ENCODE results near the gene BCAP31.
"Not testable (repeated sequence)": the region's sequence is repeated elsewhere in the genome, so short reads cannot be mapped to it uniquely, and the experiment has no call there.

The BCAP31 gene

GRCh38 chrX:153733651-153734240 lies 9.6 kb upstream of the BCAP31 start:
- no peak for DNase-seq

GRCh38 chrX:153732401-153732800 lies 8.2 kb upstream of the BCAP31 start:
- no peak for DNase-seq

- DNase-seq = no peak
These were observed 7.6 kb upstream of the BCAP31 start for GRCh38 chrX:153731845-153732215.

- DNase-seq = no peak
These were observed 7.1 kb upstream of the BCAP31 start for GRCh38 chrX:153731117-153731844.

GRCh38 chrX:153730115-153730514 lies 5.9 kb upstream of the BCAP31 start:
- not testable (repeated sequence) for DNase-seq

GRCh38 chrX:153728951-153729631 lies 4.9 kb upstream of the BCAP31 start:
- DNase-seq = no peak

- DNase-seq = no peak
These were observed 3.9 kb upstream of the BCAP31 start for GRCh38 chrX:153728095-153728494.

GRCh38 chrX:153727123-153727931 lies 3.1 kb upstream of the BCAP31 start:
- DNase-seq = no peak

- peak; percentile 58 for DNase-seq
These were observed 2.3 kb upstream of the BCAP31 start for GRCh38 chrX:153726286-153727122.

- DNase-seq = no peak
These were observed 1.7 kb upstream of the BCAP31 start for GRCh38 chrX:153725832-153726285.

- no peak for DNase-seq
These were observed 1.0 kb upstream of the BCAP31 start for GRCh38 chrX:153725039-153725831.

- peak; percentile 50 for DNase-seq
These were observed 586 bp downstream of the BCAP31 start for GRCh38 chrX:153723351-153724251.

GRCh38 chrX:153722704-153723350 lies 1.4 kb downstream of the BCAP31 start:
- no peak for DNase-seq

GRCh38 chrX:153719701-153720100 lies 4.5 kb downstream of the BCAP31 start:
- no peak for DNase-seq

GRCh38 chrX:153719238-153719637 lies 4.9 kb downstream of the BCAP31 start:
- no peak for DNase-seq

GRCh38 chrX:153717445-153717844 lies 6.7 kb downstream of the BCAP31 start:
- no peak for DNase-seq

GRCh38 chrX:153714256-153714655 lies 9.9 kb downstream of the BCAP31 start:
- DNase-seq = no peak

- DNase-seq = no peak
These were observed 14.2 kb downstream of the BCAP31 start for GRCh38 chrX:153709726-153710674.

GRCh38 chrX:153708415-153708814 lies 15.8 kb downstream of the BCAP31 start:
- DNase-seq = peak; percentile 36
